Sciatic nerve (tissue), 2 donors: Measurements from ENCODE around the gene ZYX. TPM values are rescaled to one million over a fixed set of nuclear protein-coding genes. Genes with fewer than 3 reads are reported as not detected.
"Not testable (repeated sequence)": the region's sequence is repeated elsewhere in the genome, so short reads cannot be mapped to it uniquely, and the experiment has no call there.

ENCODE experiments used
- ATAC-seq: fragments of 200-7000 bp; cut with Tn5 transposase; one replicate; pipeline ENCODE4 v1.9.1; 2020; ENCODE audit warnings: mild to moderate bottlenecking, moderate library complexity
- DNase-seq: peaks from one replicate; pipeline ENCODE4 v3.0.0-alpha.2; 2020; ENCODE audit warnings: low spot score
- intact Hi-C: fragments of 100-400 bp; cut with DNase I; formaldehyde crosslinking; loops from one replicate; pipeline ENCODE4 v1.14.2; 2022
- total RNA-seq: library from RNA; stranded (reverse); fragmentation: NEBNext Ultra II Directional; extraction: Animal tissue kit (Norgen Biotek cat#: 25700); gene quantifications from one replicate; pipeline ENCODE4 v1.2.1, GENCODE V29; 2021
- donor health status: DM: no; HTN: no; CAD: no.
- donor health status: DM: no; HTN: no; CAD: no.

Gene ZYX
- total RNA-seq, 1 donor from 2014 or later, result 178 TPM

- intact Hi-C loops, result no loop called here
- ATAC-seq, result no peak
- no peak for DNase-seq
These were observed 27.8 kb downstream of the ZYX start, which contains the start of gene EPHA1 for GRCh38 chr7:143408686-143409561. EPHA1 (minus strand) TSS chr7:143408856; CDS start chr7:143408805, 51 bp downstream.

GRCh38 chr7:143410521-143411004 is 29.4 kb downstream of the ZYX start:
- no peak for ATAC-seq
- no peak for DNase-seq
- intact Hi-C loops, result loop anchor here (10.0 kb wide), 1 partner anchor 166 kb away; no protein-coding TSS in a partner anchor

- no peak for DNase-seq
- ATAC-seq, result no peak
- intact Hi-C loops, result loop anchor here (10.0 kb wide), 1 partner anchor 167 kb away; no protein-coding TSS in a partner anchor
These were observed 31.0 kb downstream of the ZYX start for GRCh38 chr7:143411976-143412708.

- ATAC-seq, result no peak
- intact Hi-C loops, result loop anchor here (10.0 kb wide), 1 partner anchor 168 kb away; no protein-coding TSS in a partner anchor
- no peak for DNase-seq
These were observed 32.0 kb downstream of the ZYX start for GRCh38 chr7:143413123-143413522.

- intact Hi-C loops, result loop anchor here (10.0 kb wide), 1 partner anchor 170 kb away; no protein-coding TSS in a partner anchor
- ATAC-seq, result not testable (repeated sequence)
These were observed 34.1 kb downstream of the ZYX start for GRCh38 chr7:143415209-143415608.

GRCh38 chr7:143415742-143416397 is 34.7 kb downstream of the ZYX start:
- no peak for ATAC-seq

More at GRCh38 chr7:143415209-143415608, 34.1 kb downstream of the ZYX start:
- DNase-seq, result not testable (repeated sequence)

GRCh38 chr7:143416565-143417149 is 35.5 kb downstream of the ZYX start:
- no peak for DNase-seq
- peak; percentile 61 for ATAC-seq
- intact Hi-C loops, result loop anchor here (10.0 kb wide), 1 partner anchor 172 kb away; no protein-coding TSS in a partner anchor

More at GRCh38 chr7:143415742-143416397, 34.7 kb downstream of the ZYX start:
- no peak for DNase-seq
- intact Hi-C loops, result loop anchor here (10.0 kb wide), 1 partner anchor 171 kb away; no protein-coding TSS in a partner anchor

- intact Hi-C loops, result loop anchor here (10.0 kb wide), 1 partner anchor 173 kb away; no protein-coding TSS in a partner anchor
- ATAC-seq (no peak), DNase-seq (no peak)
These were observed 36.7 kb downstream of the ZYX start for GRCh38 chr7:143417734-143418383.

GRCh38 chr7:143418681-143419458 is 37.7 kb downstream of the ZYX start:
- intact Hi-C loops, result loop anchor here (10.0 kb wide), 1 partner anchor 174 kb away; no protein-coding TSS in a partner anchor
- DNase-seq, result no peak
- no peak for ATAC-seq

GRCh38 chr7:143419880-143420279 is 38.7 kb downstream of the ZYX start:
- intact Hi-C loops, result loop anchor here (10.0 kb wide), 1 partner anchor 175 kb away; no protein-coding TSS in a partner anchor
- DNase-seq, result no peak

GRCh38 chr7:143420624-143421023 is 39.5 kb downstream of the ZYX start:
- ATAC-seq, DNase-seq, intact Hi-C loops: not testable (repeated sequence)

More at GRCh38 chr7:143419880-143420279, 38.7 kb downstream of the ZYX start:
- no peak for ATAC-seq

- no peak for DNase-seq
- intact Hi-C loops, result no loop called here
- ATAC-seq, result no peak
These were observed 40.9 kb downstream of the ZYX start for GRCh38 chr7:143422033-143422432.

GRCh38 chr7:143424476-143424875 is 43.3 kb downstream of the ZYX start:
- ATAC-seq, intact Hi-C loops, DNase-seq: not testable (repeated sequence)

GRCh38 chr7:143426479-143427142 is 45.5 kb downstream of the ZYX start:
- no peak for ATAC-seq
- no peak for DNase-seq
- intact Hi-C loops, result no loop called here

GRCh38 chr7:143429770-143430698 is 48.9 kb downstream of the ZYX start:
- intact Hi-C loops, result no loop called here

More at GRCh38 chr7:143429770-143430698, 48.9 kb downstream of the ZYX start:
- ATAC-seq (no peak), DNase-seq (no peak)
